Psoas muscle (tissue), 8 donors: Measurements from ENCODE around the gene FNDC3B. TPM values are rescaled to one million over a fixed set of nuclear protein-coding genes. Genes with fewer than 3 reads are reported as not detected.

Experiments used
- ATAC-seq, 4 donors: fragments of 200-7000 bp; cut with Tn5 transposase; one replicate each; pipeline ENCODE4 v1.9.1; 2020; ENCODE audit warnings: moderate library complexity in 3 of 4, mild to moderate bottlenecking in 2 of 4
- DNase-seq, 2 donors: peaks; one replicate each; pipeline ENCODE4 v3.0.0-alpha.2; 2020
- H3K27ac ChIP-seq: fragments of 200-600 bp; one replicate; pipeline ENCODE4 v1.8.0; 2022
- H3K27me3 ChIP-seq, 3 donors: fragments of 200-600 bp in 1 of 3; one replicate each; pipeline versions ENCODE4 v1.6.1 to v1.8.0; 2013 to 2022; ENCODE audit warnings: low read length in 2 of 3, mild to moderate bottlenecking in 2 of 3, moderate library complexity in 1 of 3; ENCODE audit not compliant: insufficient read depth in 3 of 3
- H3K36me3 ChIP-seq, 2 donors: fragments of 200-600 bp in 1 of 2; one replicate each; pipeline versions ENCODE4 v1.6.1 to v1.8.0; 2013 to 2022; ENCODE audit warnings: low read depth in 1 of 2, mild to moderate bottlenecking in 1 of 2, moderate library complexity in 1 of 2; ENCODE audit not compliant: insufficient read depth in 1 of 2
- H3K4me1 ChIP-seq: fragments of 200-600 bp; one replicate; pipeline ENCODE4 v1.8.0; 2022
- H3K4me3 ChIP-seq: fragments of 200-600 bp; one replicate; pipeline ENCODE4 v1.8.0; 2022; ENCODE audit warnings: mild to moderate bottlenecking
- H3K9me3 ChIP-seq: fragments of 200-600 bp; one replicate; pipeline ENCODE4 v1.8.0; 2022
- CTCF ChIP-seq: fragments of 200-600 bp; IDR thresholded peaks from one replicate; pipeline ENCODE4 v1.8.0; 2022; ENCODE audit warnings: antibody characterized with exemption
- WGBS, 3 donors: extraction: QIAGEN DNeasy Blood & Tissue Kit; methylation state at CpG; one replicate each; pipeline versions ENCODE4 v1.1.6 to v1.1.7; 2013; 5-methylcytosine and 5-hydroxymethylcytosine counted together
- intact Hi-C, 2 donors: fragments of 100-400 bp; cut with DNase I; formaldehyde crosslinking; loops; one replicate each; pipeline versions ENCODE4 v1.11.0 to v1.14.2; 2022
- polyA plus RNA-seq, 3 donors: library from polyadenylated mRNA; stranded (reverse); fragments of 200-250 nt; gene quantifications; one replicate each; pipeline ENCODE4 v1.2.3, GENCODE V29; 2013
- total RNA-seq, 4 donors: library from RNA; stranded (reverse); fragmentation: NEBNext Ultra II Directional in 2 of 4; extraction: Animal tissue kit (Norgen Biotek cat#: 25700) in 2 of 4; gene quantifications; one replicate each; pipeline versions ENCODE4 v1.2.1 to v1.2.4, GENCODE V29; 2021 to 2023
- donor health status: healthy with polysubstance abuse.
- donor health status: DM: no; HTN: no; CAD: no; lungs with moderate emphysema.
- donor health status: Bipolar disorder and iron deficiency.
- donor health status: healthy.
- donor health status: DM: yes; HTN: yes; CAD: no.
- donor health status: DM: no; HTN: no; CAD: no.
- donor health status: DM: no; HTN: no; CAD: no.
- donor health status: DM: yes; HTN: yes; CAD: no.

Gene FNDC3B
- total and polyA plus RNA-seq, 7 donors: 12.4 to 133 (median 50.8) TPM

GRCh38 chr3:172282850-172283249 is 243.5 kb downstream of the FNDC3B start:
- no peak overlapping the region for H3K27ac ChIP-seq
- no peak for TF ChIP-seq CTCF
- DNase-seq: no peak
- WGBS, 3 donors: 95 to 99% (median 99%) methylated on average over 3 of the region's 3 CpGs
- H3K36me3 ChIP-seq: peaks cover 5 to 8% of the 10 kb centered on the region in 2 donors
- no peaks in the 10 kb centered on the region for H3K9me3 ChIP-seq
- H3K4me1 ChIP-seq: peaks cover 52% of the 10 kb centered on the region
- H3K27me3 ChIP-seq: no peaks in the 10 kb centered on the region
- intact Hi-C loops: no loop called here
- no peak for ATAC-seq
- no peak overlapping the region for H3K4me3 ChIP-seq

GRCh38 chr3:172283841-172284357 is 244.5 kb downstream of the FNDC3B start:
- H3K27me3 ChIP-seq: no peaks in the 10 kb centered on the region
- H3K4me3 ChIP-seq: no peak overlapping the region
- peaks cover 5 to 16% of the 10 kb centered on the region in 2 donors for H3K36me3 ChIP-seq
- no peak overlapping the region for H3K27ac ChIP-seq
- 75 to 84% (median 83%) methylated on average over 5 of the region's 5 CpGs for WGBS, 3 donors
- no peak for TF ChIP-seq CTCF
- intact Hi-C loops: no loop called here
- peaks cover 47% of the 10 kb centered on the region for H3K4me1 ChIP-seq
- ATAC-seq (no peak), DNase-seq (no peak)
- H3K9me3 ChIP-seq: no peaks in the 10 kb centered on the region

GRCh38 chr3:172285844-172286243 is 246.5 kb downstream of the FNDC3B start:
- DNase-seq: no peak
- H3K36me3 ChIP-seq: peaks cover 5 to 17% of the 10 kb centered on the region in 2 donors
- no peaks in the 10 kb centered on the region for H3K27me3 ChIP-seq
- intact Hi-C loops: no loop called here
- WGBS, 3 donors: 71 to 84% (median 72%) methylated on average over 4 of the region's 4 CpGs
- H3K4me3 ChIP-seq: no peak overlapping the region
- H3K9me3 ChIP-seq: no peaks in the 10 kb centered on the region
- H3K4me1 ChIP-seq: peaks cover 42% of the 10 kb centered on the region
- no peak overlapping the region for H3K27ac ChIP-seq
- ATAC-seq: peak; percentile 58 to 76 (median 68)
- no peak for TF ChIP-seq CTCF

- Histone ChIP-seq H3K9me3 (no peaks in the 10 kb centered on the region), H3K36me3 (peaks cover 2 to 17% of the 10 kb centered on the region in 2 donors), H3K27ac (peak overlapping the region; percentile 26), H3K4me3 (no peak overlapping the region), H3K27me3 (no peaks in the 10 kb centered on the region), H3K4me1 (peaks cover 50% of the 10 kb centered on the region)
- DNase-seq (no peak), ATAC-seq (peak in 3 of 4 donors; percentile 35 to 50 (median 38))
- WGBS, 3 donors: 35 to 48% (median 42%) methylated on average over 3 of the region's 3 CpGs
- TF ChIP-seq CTCF: no peak
- intact Hi-C loops: no loop called here
Measured at GRCh38 chr3:172286548-172287148, 247.3 kb downstream of the FNDC3B start.
